ENCODE results near the gene EEF1AKMT1. TPM values are rescaled to one million over a fixed set of nuclear protein-coding genes. Genes with fewer than 3 reads are reported as not detected.

The EEF1AKMT1 gene
- total RNA-seq, 1 donor from 2014 or later = 12.3 TPM

DNA sequence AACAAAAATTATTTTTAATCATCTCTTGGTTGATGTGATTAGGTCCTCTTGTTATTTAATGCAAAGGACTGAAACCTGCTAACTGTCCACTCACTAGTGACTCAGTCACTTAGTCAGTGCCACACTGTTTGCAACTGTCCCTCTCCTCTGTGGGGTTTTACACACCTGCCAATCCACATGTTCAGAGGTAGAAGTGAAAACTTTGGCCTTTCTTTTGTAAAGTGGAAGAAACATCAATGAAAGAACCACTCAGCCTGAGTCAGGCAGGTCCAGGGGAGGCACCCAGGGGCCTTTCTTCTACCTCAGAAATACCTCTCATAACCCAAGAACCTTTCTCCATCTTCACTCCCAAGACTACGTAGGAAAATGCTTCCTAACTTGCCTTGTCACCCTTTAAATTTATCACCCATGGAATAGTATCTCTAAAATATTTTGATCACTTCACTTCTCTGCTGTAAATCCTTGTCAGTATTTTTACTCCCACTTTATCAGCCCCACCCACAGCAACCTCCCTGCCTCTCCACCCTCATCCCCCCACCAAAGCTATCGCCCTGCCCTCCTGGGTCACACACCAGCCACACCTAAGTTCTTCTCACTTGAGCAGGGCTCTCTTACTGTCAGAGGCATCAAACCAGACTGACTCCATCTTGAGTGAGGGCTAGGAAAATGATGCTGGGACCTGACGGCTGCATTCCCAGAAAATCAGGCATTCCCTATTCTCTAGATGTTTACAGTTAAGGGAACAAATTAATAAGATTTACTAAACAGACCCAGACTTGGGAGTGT is 29.6 kb upstream of the EEF1AKMT1 start:
- TF ChIP-seq, protein P1, sequence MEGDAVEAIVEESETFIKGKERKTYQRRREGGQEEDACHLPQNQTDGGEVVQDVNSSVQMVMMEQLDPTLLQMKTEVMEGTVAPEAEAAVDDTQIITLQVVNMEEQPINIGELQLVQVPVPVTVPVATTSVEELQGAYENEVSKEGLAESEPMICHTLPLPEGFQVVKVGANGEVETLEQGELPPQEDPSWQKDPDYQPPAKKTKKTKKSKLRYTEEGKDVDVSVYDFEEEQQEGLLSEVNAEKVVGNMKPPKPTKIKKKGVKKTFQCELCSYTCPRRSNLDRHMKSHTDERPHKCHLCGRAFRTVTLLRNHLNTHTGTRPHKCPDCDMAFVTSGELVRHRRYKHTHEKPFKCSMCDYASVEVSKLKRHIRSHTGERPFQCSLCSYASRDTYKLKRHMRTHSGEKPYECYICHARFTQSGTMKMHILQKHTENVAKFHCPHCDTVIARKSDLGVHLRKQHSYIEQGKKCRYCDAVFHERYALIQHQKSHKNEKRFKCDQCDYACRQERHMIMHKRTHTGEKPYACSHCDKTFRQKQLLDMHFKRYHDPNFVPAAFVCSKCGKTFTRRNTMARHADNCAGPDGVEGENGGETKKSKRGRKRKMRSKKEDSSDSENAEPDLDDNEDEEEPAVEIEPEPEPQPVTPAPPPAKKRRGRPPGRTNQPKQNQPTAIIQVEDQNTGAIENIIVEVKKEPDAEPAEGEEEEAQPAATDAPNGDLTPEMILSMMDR (IDR thresholded peaks at IDR 0.05) = no peak
- TF ChIP-seq EZH2 (IDR thresholded peaks at IDR 0.05) (no peak), EZH2phosphoT487 (IDR thresholded peaks at IDR 0.05) (no peak)
- no peak overlapping the region for H3K27ac Mint-ChIP-seq
- H3K36me3 Mint-ChIP-seq = peaks cover 7% of the 10 kb centered on the region

DNA sequence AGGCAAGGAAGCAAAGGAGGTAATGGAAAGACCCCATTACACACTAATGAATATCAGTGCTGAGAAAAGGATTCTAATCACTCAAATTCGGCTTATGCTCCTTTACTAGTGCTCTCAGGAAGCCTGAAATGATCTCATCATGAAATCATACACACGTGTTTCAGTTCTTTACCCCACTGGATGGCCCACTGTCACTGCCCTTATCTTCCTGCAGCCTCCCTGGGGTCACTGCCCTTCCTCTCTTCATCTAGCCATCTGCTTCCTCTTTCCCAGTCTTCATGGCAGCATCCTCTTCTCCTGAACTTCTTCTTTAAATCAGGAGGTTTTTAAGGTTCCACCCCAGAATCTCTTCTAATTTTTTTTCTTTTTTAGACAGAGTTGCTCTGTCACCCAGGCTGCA is 27.9 kb upstream of the EEF1AKMT1 start:
- Histone ChIP-seq H3F3A (ENCODE audit: low read depth) (peaks cover 5% of the 10 kb centered on the region), H3K4me2 (no peak overlapping the region), H4K20me1 (ENCODE audit: low read depth) (no peaks in the 10 kb centered on the region), H3K9ac (no peak overlapping the region), H3K4me1 (no peaks in the 10 kb centered on the region), H2AFZ (replicated peaks) (no peak overlapping the region), H3K27me3 (no peaks in the 10 kb centered on the region), H3K27ac (no peak overlapping the region), H3K36me3 (peaks cover 4% of the 10 kb centered on the region), H3K79me2 (ENCODE audit: low read depth) (no peaks in the 10 kb centered on the region), H3K4me3 (no peak overlapping the region), H3K9me3 (ENCODE audit: low read depth) (no peaks in the 10 kb centered on the region)
- Mint-ChIP-seq H3K9me3 (no peaks in the 10 kb centered on the region), H3K36me3 (peaks cover 9% of the 10 kb centered on the region), H3K4me1 (no peaks in the 10 kb centered on the region), H3K27me3 (ENCODE audit: insufficient read depth, low read depth) (no peaks in the 10 kb centered on the region), H3K4me3 (no peak overlapping the region), H3K27ac (no peak overlapping the region)
- no peak for DNase-seq (ENCODE audit: low spot score)
- TF ChIP-seq EZH2phosphoT487 (IDR thresholded peaks at IDR 0.05) (no peak), EZH2 (IDR thresholded peaks at IDR 0.05) (no peak)
- TF ChIP-seq, protein P1 (IDR thresholded peaks at IDR 0.05) = no peak

More for the DNA sequence above, 29.6 kb upstream of the EEF1AKMT1 start:
- no peak overlapping the region for H3K4me3 ChIP-seq
- no peaks in the 10 kb centered on the region for H3K9me3 Mint-ChIP-seq
- no peaks in the 10 kb centered on the region for H3K4me1 Mint-ChIP-seq
- no peaks in the 10 kb centered on the region for H3K27me3 ChIP-seq
- no peaks in the 10 kb centered on the region for H3K79me2 ChIP-seq (ENCODE audit: low read depth)
- H3K27ac ChIP-seq = no peak overlapping the region
- no peaks in the 10 kb centered on the region for H3K27me3 Mint-ChIP-seq (ENCODE audit: insufficient read depth, low read depth)
- peaks cover 5% of the 10 kb centered on the region for H3F3A ChIP-seq (ENCODE audit: low read depth)
- DNase-seq (ENCODE audit: low spot score) = no peak
- H3K4me2 ChIP-seq = no peak overlapping the region
- no peaks in the 10 kb centered on the region for H3K9me3 ChIP-seq (ENCODE audit: low read depth)
- H3K4me3 Mint-ChIP-seq = no peak overlapping the region
- no peaks in the 10 kb centered on the region for H3K4me1 ChIP-seq
- H3K9ac ChIP-seq = no peak overlapping the region
- no peak overlapping the region for H2AFZ ChIP-seq (replicated peaks)
- H4K20me1 ChIP-seq (ENCODE audit: low read depth) = no peaks in the 10 kb centered on the region
- peaks cover 21% of the 10 kb centered on the region for H3K36me3 ChIP-seq

DNA sequence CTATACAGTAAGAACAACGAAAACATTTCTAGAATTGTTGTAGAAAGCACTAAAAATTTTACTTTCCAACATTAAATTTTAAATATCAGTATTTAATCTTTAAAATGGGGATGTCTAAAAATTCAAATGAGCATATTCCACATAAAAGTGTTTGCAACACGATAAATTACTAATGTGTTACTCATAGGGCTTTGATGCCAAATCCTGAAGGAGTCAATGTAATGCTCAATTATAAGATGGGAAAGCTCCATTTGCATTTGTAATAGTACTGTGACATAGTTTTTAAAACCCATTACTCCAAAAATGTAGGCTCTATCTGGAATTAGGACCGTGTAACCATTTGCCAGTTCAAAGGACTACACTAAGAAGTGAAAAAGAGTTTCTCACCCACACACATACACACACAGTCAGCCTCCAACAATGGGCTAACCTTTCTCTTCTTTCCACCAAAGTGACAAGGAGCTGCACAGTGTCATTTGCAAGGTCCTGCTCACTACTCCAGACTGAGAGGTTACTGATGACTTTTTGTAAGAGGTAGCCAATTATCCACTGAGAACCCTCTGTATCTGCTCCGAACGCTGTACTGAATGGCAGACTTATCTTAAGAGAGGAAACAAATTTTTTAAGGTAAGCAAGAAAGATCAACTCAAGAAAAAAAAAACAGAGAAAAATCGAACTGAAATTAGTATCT is 26.1 kb upstream of the EEF1AKMT1 start:
- Histone ChIP-seq H3K36me3 (peaks cover 3% of the 10 kb centered on the region), H3K27me3 (no peaks in the 10 kb centered on the region), H3F3A (ENCODE audit: low read depth) (no peaks in the 10 kb centered on the region), H3K4me2 (no peak overlapping the region), H3K9ac (no peak overlapping the region), H3K27ac (no peak overlapping the region), H3K4me1 (no peaks in the 10 kb centered on the region), H3K9me3 (ENCODE audit: low read depth) (no peaks in the 10 kb centered on the region), H2AFZ (replicated peaks) (no peak overlapping the region), H3K79me2 (ENCODE audit: low read depth) (no peaks in the 10 kb centered on the region), H4K20me1 (ENCODE audit: low read depth) (no peaks in the 10 kb centered on the region), H3K4me3 (no peak overlapping the region)
- H3K4me3 Mint-ChIP-seq = no peak overlapping the region
- no peak overlapping the region for H3K27ac Mint-ChIP-seq
- TF ChIP-seq EZH2 (IDR thresholded peaks at IDR 0.05) = no peak
- TF ChIP-seq EZH2phosphoT487 (IDR thresholded peaks at IDR 0.05) = no peak
- TF ChIP-seq, protein P1 (IDR thresholded peaks at IDR 0.05) = no peak
- DNase-seq (ENCODE audit: low spot score) = no peak
- H3K4me1 Mint-ChIP-seq = no peaks in the 10 kb centered on the region
- H3K27me3 Mint-ChIP-seq (ENCODE audit: insufficient read depth, low read depth) = no peaks in the 10 kb centered on the region
- no peaks in the 10 kb centered on the region for H3K9me3 Mint-ChIP-seq
- peaks cover 6% of the 10 kb centered on the region for H3K36me3 Mint-ChIP-seq
